ENCODE data around the gene CYB561D1.
"Not testable (repeated sequence)": the region's sequence is repeated elsewhere in the genome, so short reads cannot be mapped to it uniquely, and the experiment has no call there.

Gene CYB561D1

DNA sequence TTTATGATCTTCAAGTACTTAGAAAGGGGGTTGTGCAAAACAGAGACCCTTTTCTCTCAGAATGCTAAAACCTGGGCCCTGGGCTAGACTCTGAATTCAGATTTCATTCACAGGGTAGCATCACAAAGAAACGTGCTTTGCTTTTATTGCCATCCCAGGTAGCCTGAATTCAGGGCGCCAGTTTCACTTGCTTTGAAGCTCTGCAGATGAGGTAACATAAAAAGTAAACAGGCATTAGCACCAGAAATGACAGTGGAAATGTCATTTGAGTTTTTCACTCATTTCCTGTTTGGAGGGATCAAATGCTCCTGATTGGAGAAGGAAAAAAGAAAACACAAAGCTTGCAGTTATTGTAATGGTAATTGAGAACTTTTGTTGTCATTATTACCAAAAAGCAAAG, 25.0 kb upstream of the CYB561D1 start:
- Histone ChIP-seq H3K9me3 (ENCODE audit: control insufficient read depth, low read length) (no peaks in the 10 kb centered on the region), H3K4me1 (ENCODE audit: control insufficient read depth, insufficient read depth, low read length) (peaks cover 12% of the 10 kb centered on the region), H3K4me3 (ENCODE audit: low read length) (peak overlapping the region; percentile 93), H3K9ac (ENCODE audit: low read length) (peak overlapping the region; percentile 82), H3K36me3 (ENCODE audit: control insufficient read depth, insufficient read depth, low read length, severe bottlenecking) (peaks cover 6% of the 10 kb centered on the region), H3K27me3 (replicated peaks; ENCODE audit: control insufficient read depth, insufficient read depth, low read length) (no peaks in the 10 kb centered on the region)
- no peak for DNase-seq (ENCODE audit: low read depth)

- Histone ChIP-seq H3K36me3 (ENCODE audit: control insufficient read depth, insufficient read depth, low read length, severe bottlenecking) (peaks cover 9% of the 10 kb centered on the region), H3K9ac (ENCODE audit: low read length) (no peak overlapping the region), H3K27me3 (replicated peaks; ENCODE audit: control insufficient read depth, insufficient read depth, low read length) (no peaks in the 10 kb centered on the region), H3K4me3 (ENCODE audit: low read length) (no peak overlapping the region), H3K9me3 (ENCODE audit: control insufficient read depth, low read length) (no peaks in the 10 kb centered on the region), H3K4me1 (ENCODE audit: control insufficient read depth, insufficient read depth, low read length) (peaks cover 7% of the 10 kb centered on the region)
- no peak for DNase-seq (ENCODE audit: low read depth)
Measured at GRCh38 chr1:109470245-109470644, 23.6 kb upstream of the CYB561D1 start.

DNA sequence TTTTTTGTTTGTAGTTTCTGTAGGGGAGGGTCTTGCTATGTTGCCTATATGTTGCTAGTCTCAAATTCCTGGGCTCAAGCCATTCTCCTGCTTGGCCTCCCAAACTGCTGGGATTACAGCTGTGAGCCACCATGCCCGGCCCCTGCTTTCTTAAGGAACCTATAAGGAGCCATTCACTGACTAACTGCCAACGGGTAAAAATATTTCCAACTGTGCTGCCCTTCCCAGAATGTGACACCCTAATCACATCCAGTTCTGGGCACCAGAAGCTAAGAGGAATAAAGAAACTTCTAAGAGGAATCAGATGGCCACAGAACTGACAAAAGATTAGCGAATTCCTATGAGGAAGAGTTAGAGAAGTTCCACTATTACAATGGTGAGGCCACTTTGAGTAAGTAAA, 21.1 kb upstream of the CYB561D1 start:
- no peak for DNase-seq (ENCODE audit: low read depth)
- Histone ChIP-seq H3K36me3 (ENCODE audit: control insufficient read depth, insufficient read depth, low read length, severe bottlenecking) (peaks cover 34% of the 10 kb centered on the region), H3K4me1 (ENCODE audit: control insufficient read depth, insufficient read depth, low read length) (peaks cover 4% of the 10 kb centered on the region), H3K27me3 (replicated peaks; ENCODE audit: control insufficient read depth, insufficient read depth, low read length) (no peaks in the 10 kb centered on the region), H3K9ac (ENCODE audit: low read length) (no peak overlapping the region), H3K9me3 (ENCODE audit: control insufficient read depth, low read length) (no peaks in the 10 kb centered on the region), H3K4me3 (ENCODE audit: low read length) (no peak overlapping the region)

GRCh38 chr1:109473284-109474057, 20.4 kb upstream of the CYB561D1 start:
- not testable (repeated sequence) for H3K4me1 ChIP-seq (ENCODE audit: control insufficient read depth, insufficient read depth, low read length)

GRCh38 chr1:109474697-109475096, 19.2 kb upstream of the CYB561D1 start:
- Histone ChIP-seq H3K9me3 (ENCODE audit: control insufficient read depth, low read length) (no peaks in the 10 kb centered on the region), H3K4me3 (ENCODE audit: low read length) (no peak overlapping the region), H3K27me3 (replicated peaks; ENCODE audit: control insufficient read depth, insufficient read depth, low read length) (no peaks in the 10 kb centered on the region), H3K4me1 (ENCODE audit: control insufficient read depth, insufficient read depth, low read length) (peaks cover 4% of the 10 kb centered on the region), H3K36me3 (ENCODE audit: control insufficient read depth, insufficient read depth, low read length, severe bottlenecking) (peaks cover 54% of the 10 kb centered on the region), H3K9ac (ENCODE audit: low read length) (no peak overlapping the region)
- no peak for DNase-seq (ENCODE audit: low read depth)

More at GRCh38 chr1:109473284-109474057, 20.4 kb upstream of the CYB561D1 start:
- H3K27me3 ChIP-seq (replicated peaks; ENCODE audit: control insufficient read depth, insufficient read depth, low read length); H3K4me3 ChIP-seq (ENCODE audit: low read length); H3K9ac ChIP-seq (ENCODE audit: low read length); DNase-seq (ENCODE audit: low read depth); H3K9me3 ChIP-seq (ENCODE audit: control insufficient read depth, low read length): not testable (repeated sequence)
- H3K36me3 ChIP-seq (ENCODE audit: control insufficient read depth, insufficient read depth, low read length, severe bottlenecking) = peaks cover 41% of the 10 kb centered on the region

DNA sequence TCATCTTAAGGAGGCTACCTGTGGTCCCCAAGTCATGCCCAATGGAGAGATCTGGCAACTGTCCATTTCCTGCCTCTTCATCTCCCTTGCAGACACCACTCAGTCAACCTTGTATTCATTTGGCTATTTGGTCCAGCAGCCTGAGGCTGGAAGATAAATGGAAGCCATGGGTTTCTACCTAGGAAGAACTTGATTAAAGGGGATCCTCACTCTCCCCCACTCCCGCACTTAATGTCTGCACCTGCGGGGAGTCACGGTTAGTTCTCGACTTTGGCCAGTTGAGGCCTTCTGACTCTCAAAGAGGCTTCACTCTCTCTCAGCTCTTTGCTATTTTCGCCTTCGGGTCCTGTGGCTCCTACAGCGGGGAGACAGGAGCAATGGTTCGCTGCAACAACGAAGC, 18.6 kb upstream of the CYB561D1 start:
- Histone ChIP-seq H3K9me3 (ENCODE audit: control insufficient read depth, low read length) (no peaks in the 10 kb centered on the region), H3K36me3 (ENCODE audit: control insufficient read depth, insufficient read depth, low read length, severe bottlenecking) (peaks cover 59% of the 10 kb centered on the region), H3K27me3 (replicated peaks; ENCODE audit: control insufficient read depth, insufficient read depth, low read length) (no peaks in the 10 kb centered on the region), H3K9ac (ENCODE audit: low read length) (no peak overlapping the region), H3K4me1 (ENCODE audit: control insufficient read depth, insufficient read depth, low read length) (peaks cover 4% of the 10 kb centered on the region), H3K4me3 (ENCODE audit: low read length) (no peak overlapping the region)
- DNase-seq (ENCODE audit: low read depth) = no peak

DNA sequence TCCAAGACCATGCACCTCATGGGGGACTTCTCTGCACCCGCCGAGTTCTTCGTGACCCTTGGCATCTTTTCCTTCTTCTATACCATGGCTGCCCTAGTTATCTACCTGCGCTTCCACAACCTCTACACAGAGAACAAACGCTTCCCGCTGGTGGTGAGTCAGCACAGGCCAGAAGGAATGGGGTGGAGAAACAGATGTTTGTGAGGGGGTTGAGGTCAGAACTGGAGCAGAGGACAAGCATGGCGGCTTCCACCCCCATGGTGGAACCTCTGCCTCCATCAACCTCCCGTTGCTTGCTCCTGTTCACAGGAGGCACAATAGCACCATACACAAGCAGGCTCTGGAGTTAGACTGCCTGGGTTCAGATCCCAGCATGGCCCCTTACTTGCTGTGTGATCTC, 17.1 kb upstream of the CYB561D1 start:
- Histone ChIP-seq H3K4me3 (ENCODE audit: low read length) (no peak overlapping the region), H3K9me3 (ENCODE audit: control insufficient read depth, low read length) (no peaks in the 10 kb centered on the region), H3K4me1 (ENCODE audit: control insufficient read depth, insufficient read depth, low read length) (peaks cover 4% of the 10 kb centered on the region), H3K27me3 (replicated peaks; ENCODE audit: control insufficient read depth, insufficient read depth, low read length) (no peaks in the 10 kb centered on the region), H3K36me3 (ENCODE audit: control insufficient read depth, insufficient read depth, low read length, severe bottlenecking) (peaks cover 67% of the 10 kb centered on the region), H3K9ac (ENCODE audit: low read length) (no peak overlapping the region)
- DNase-seq (ENCODE audit: low read depth) = no peak

- no peaks in the 10 kb centered on the region for H3K9me3 ChIP-seq (ENCODE audit: control insufficient read depth, low read length)
- no peak overlapping the region for H3K9ac ChIP-seq (ENCODE audit: low read length)
- peaks cover 67% of the 10 kb centered on the region for H3K36me3 ChIP-seq (ENCODE audit: control insufficient read depth, insufficient read depth, low read length, severe bottlenecking)
- DNase-seq (ENCODE audit: low read depth) = no peak
- H3K4me3 ChIP-seq (ENCODE audit: low read length) = no peak overlapping the region
- no peaks in the 10 kb centered on the region for H3K27me3 ChIP-seq (replicated peaks; ENCODE audit: control insufficient read depth, insufficient read depth, low read length)
- peaks cover 4% of the 10 kb centered on the region for H3K4me1 ChIP-seq (ENCODE audit: control insufficient read depth, insufficient read depth, low read length)
Measured at GRCh38 chr1:109477821-109478220, 16.1 kb upstream of the CYB561D1 start.

- DNase-seq (ENCODE audit: low read depth) = no peak
- no peaks in the 10 kb centered on the region for H3K9me3 ChIP-seq (ENCODE audit: control insufficient read depth, low read length)
- H3K4me3 ChIP-seq (ENCODE audit: low read length) = no peak overlapping the region
Measured at GRCh38 chr1:109478806-109479205, 15.1 kb upstream of the CYB561D1 start.

GRCh38 chr1:109479311-109479710, 14.6 kb upstream of the CYB561D1 start:
- Histone ChIP-seq H3K4me1 (ENCODE audit: control insufficient read depth, insufficient read depth, low read length) (peaks cover 12% of the 10 kb centered on the region), H3K4me3 (ENCODE audit: low read length) (no peak overlapping the region), H3K9me3 (ENCODE audit: control insufficient read depth, low read length) (no peaks in the 10 kb centered on the region), H3K27me3 (replicated peaks; ENCODE audit: control insufficient read depth, insufficient read depth, low read length) (no peaks in the 10 kb centered on the region), H3K9ac (ENCODE audit: low read length) (no peak overlapping the region), H3K36me3 (ENCODE audit: control insufficient read depth, insufficient read depth, low read length, severe bottlenecking) (peaks cover 67% of the 10 kb centered on the region)
- DNase-seq (ENCODE audit: low read depth) = no peak

More at GRCh38 chr1:109478806-109479205, 15.1 kb upstream of the CYB561D1 start:
- Histone ChIP-seq H3K36me3 (ENCODE audit: control insufficient read depth, insufficient read depth, low read length, severe bottlenecking) (peaks cover 67% of the 10 kb centered on the region), H3K4me1 (ENCODE audit: control insufficient read depth, insufficient read depth, low read length) (peaks cover 11% of the 10 kb centered on the region), H3K27me3 (replicated peaks; ENCODE audit: control insufficient read depth, insufficient read depth, low read length) (no peaks in the 10 kb centered on the region), H3K9ac (ENCODE audit: low read length) (no peak overlapping the region)

DNA sequence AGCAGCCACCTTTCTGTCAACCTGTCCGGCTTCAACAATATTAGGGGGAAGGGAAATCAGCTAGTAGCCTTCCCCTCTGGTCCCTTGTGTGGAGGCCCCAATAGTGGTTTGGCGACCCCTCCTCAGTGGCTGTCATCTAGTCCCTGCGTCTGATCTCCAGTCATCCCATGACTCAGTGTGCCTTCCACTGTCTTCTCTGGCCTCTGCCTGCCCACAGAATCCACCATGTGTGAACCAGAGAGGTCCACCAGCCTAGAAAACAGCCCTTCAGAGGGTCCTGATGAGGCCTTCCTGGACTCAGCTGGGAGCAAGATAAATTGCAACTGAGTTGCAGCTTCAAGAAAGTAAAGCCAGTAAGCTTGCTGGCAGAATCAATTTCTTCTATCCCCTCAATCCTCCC, 14.0 kb upstream of the CYB561D1 start:
- Histone ChIP-seq H3K36me3 (ENCODE audit: control insufficient read depth, insufficient read depth, low read length, severe bottlenecking) (peaks cover 67% of the 10 kb centered on the region), H3K27me3 (replicated peaks; ENCODE audit: control insufficient read depth, insufficient read depth, low read length) (no peaks in the 10 kb centered on the region)

DNA sequence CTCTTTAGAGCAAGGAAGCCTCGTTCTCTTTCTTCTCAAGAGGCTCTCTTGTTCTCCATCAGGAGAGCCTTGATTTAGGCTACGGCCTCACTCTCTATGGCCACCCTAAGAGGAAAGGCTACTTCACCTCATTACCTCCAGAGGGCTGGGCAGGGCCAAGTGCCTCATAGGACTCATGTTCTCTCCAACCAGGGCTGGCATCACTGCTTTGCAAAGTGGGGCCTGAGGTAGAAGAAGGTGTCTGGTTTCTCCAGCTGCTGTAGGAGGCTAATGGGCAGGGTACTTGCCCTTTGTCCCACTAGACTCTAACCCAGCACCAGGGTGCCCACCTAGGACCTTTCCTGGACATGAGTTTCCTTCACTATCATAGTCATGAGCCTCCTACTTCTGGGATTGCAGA, 12.2 kb upstream of the CYB561D1 start:
- no peaks in the 10 kb centered on the region for H3K27me3 ChIP-seq (replicated peaks; ENCODE audit: control insufficient read depth, insufficient read depth, low read length)
- DNase-seq (ENCODE audit: low read depth) = no peak

More for the DNA sequence above, 14.0 kb upstream of the CYB561D1 start:
- DNase-seq (ENCODE audit: low read depth) = no peak
- Histone ChIP-seq H3K9me3 (ENCODE audit: control insufficient read depth, low read length) (no peaks in the 10 kb centered on the region), H3K4me3 (ENCODE audit: low read length) (no peak overlapping the region), H3K9ac (ENCODE audit: low read length) (no peak overlapping the region), H3K4me1 (ENCODE audit: control insufficient read depth, insufficient read depth, low read length) (peaks cover 18% of the 10 kb centered on the region)

More for the DNA sequence above, 12.2 kb upstream of the CYB561D1 start:
- H3K4me1 ChIP-seq (ENCODE audit: control insufficient read depth, insufficient read depth, low read length) = peaks cover 18% of the 10 kb centered on the region
- H3K36me3 ChIP-seq (ENCODE audit: control insufficient read depth, insufficient read depth, low read length, severe bottlenecking) = peaks cover 58% of the 10 kb centered on the region
- no peak overlapping the region for H3K4me3 ChIP-seq (ENCODE audit: low read length)
- no peaks in the 10 kb centered on the region for H3K9me3 ChIP-seq (ENCODE audit: control insufficient read depth, low read length)
- H3K9ac ChIP-seq (ENCODE audit: low read length) = no peak overlapping the region

Measured in adipocyte (in vitro differentiated cells).